K562 (cell line): ENCODE results near the gene PARS2. TPM values are rescaled to one million over a fixed set of nuclear protein-coding genes. Genes with fewer than 3 reads are reported as not detected.

Experiments used
- SNIP1 ChIP-seq: fragments of 450-650 bp; IDR thresholded peaks from 2 replicates; pipeline ENCODE4 v1.7.1; 2017; ENCODE audit warnings: low read depth, mild to moderate bottlenecking
- ZNF407 ChIP-seq: fragments of 450-650 bp; IDR thresholded peaks from 2 replicates; pipeline ENCODE4 v1.6.1; 2016; ENCODE audit warnings: low read depth
- ZNF699 ChIP-seq: fragments of 250-450 bp; sonication (Bioruptor Pico); IDR thresholded peaks from 2 replicates; pipeline ENCODE4 v1.8.0; 2021; ENCODE audit warnings: mild to moderate bottlenecking, moderate library complexity; ENCODE audit not compliant: insufficient replicate concordance
- polyA plus RNA-seq, 8 experiments: library from polyadenylated mRNA; depleted of rRNA in 4 of 8; stranded (reverse) in 5 of 8; unstranded in 3 of 8; fragments of >200 nt; fragmentation: Nextera tagmentation in 2 of 8; fragmentation: Illumina TruSeq in 1 of 8; extraction: Ambion mirVana in 2 of 8; extraction: Trizol in 1 of 8; gene quantifications; 2 replicates each; pipeline versions ENCODE4 v1.2.1 to v1.2.3, GENCODE V29; 2011 to 2014; ENCODE audit warnings: inconsistent platforms in 1 of 8, missing spikeins in 1 of 8
- total RNA-seq, 7 experiments: library from RNA; depleted of rRNA in 6 of 7; stranded (reverse); fragments of >200 nt in 6 of 7; fragmentation: Illumina TruSeq in 2 of 7; extraction: Trizol in 2 of 7; gene quantifications; 2 replicates each; pipeline versions ENCODE4 v1.2.1 to v1.2.3, GENCODE V29; 2011 to 2021; ENCODE audit warnings: low replicate concordance in 1 of 7

The PARS2 gene
- total and polyA plus RNA-seq, 9 of the 15 experiments (the other 6 are each of a cell fraction or from before 2014, with no cell fraction given): 6.3 to 12.4 (median 7.9) TPM

GRCh38 chr1:54754486-54755285 is 9.6 kb downstream of the PARS2 start (continued):
- TF ChIP-seq ZNF407 (no peak), ZNF699 (CRISPR knock-in tag) (no peak), SNIP1 (no peak)
